ENCODE measurements around the gene APOC1.

- no peak for TF ChIP-seq CTCF (IDR thresholded peaks at IDR 0.05)
- no peak for TF ChIP-seq SMC3 (IDR thresholded peaks at IDR 0.05; ENCODE audit: low read depth, low read length)
- TF ChIP-seq EZH2phosphoT487 (IDR thresholded peaks at IDR 0.05; ENCODE audit: borderline replicate concordance, low read depth) = no peak
- TF ChIP-seq POLR2AphosphoS5 (IDR thresholded peaks at IDR 0.05; ENCODE audit: low read depth, low read length) = no peak
- TF ChIP-seq TAF1 (IDR thresholded peaks at IDR 0.05; ENCODE audit: borderline replicate concordance, low read depth, low read length) = no peak
- no peak for TF ChIP-seq SIN3A (IDR thresholded peaks at IDR 0.05; ENCODE audit: borderline replicate concordance, low read depth, low read length)
- no peak for TF ChIP-seq YY1 (IDR thresholded peaks at IDR 0.05; ENCODE audit: low read depth)
- TF ChIP-seq ZBTB33 (IDR thresholded peaks at IDR 0.05; ENCODE audit: borderline replicate concordance, low read depth) = no peak
- TF ChIP-seq CHD2 (IDR thresholded peaks at IDR 0.05; ENCODE audit: low read length, partially characterized antibody) = no peak
- no peak for TF ChIP-seq USF1 (IDR thresholded peaks at IDR 0.05; ENCODE audit: borderline replicate concordance, low read depth)
- no peak for TF ChIP-seq FOSL2 (IDR thresholded peaks at IDR 0.05; ENCODE audit: borderline replicate concordance, low read depth)
- no peak for TF ChIP-seq EP300 (IDR thresholded peaks at IDR 0.05; ENCODE audit: borderline replicate concordance in 1 of 2, low read depth in 1 of 2, low read length in 1 of 2)
- no peak for TF ChIP-seq FOXM1 (IDR thresholded peaks at IDR 0.05; ENCODE audit: low read depth)
Observed at GRCh38 chr19:44871809-44872208, 42.6 kb upstream of the APOC1 start.
